ENCODE results near the gene MAPRE2. TPM values are rescaled to one million over a fixed set of nuclear protein-coding genes. Genes with fewer than 3 reads are reported as not detected.

MAPRE2 gene
- total and polyA plus RNA-seq, 2 of the 13 experiments (the other 11 are each of a cell fraction or from before 2014, with no cell fraction given) = 34.5 to 67.9 TPM

- no peak for TF ChIP-seq ZNF616 (CRISPR knock-in tag; IDR thresholded peaks at IDR 0.05; ENCODE audit: low read depth)
- no peak for TF ChIP-seq XRCC5 (optimal IDR thresholded peaks at IDR 0.05; ENCODE audit: low read length)
- no peak for TF ChIP-seq ZNF674 (CRISPR knock-in tag; IDR thresholded peaks at IDR 0.05; ENCODE audit: low read depth)
- TF ChIP-seq ZNF264 (CRISPR knock-in tag; IDR thresholded peaks at IDR 0.05) = no peak
- TF ChIP-seq, protein P1, sequence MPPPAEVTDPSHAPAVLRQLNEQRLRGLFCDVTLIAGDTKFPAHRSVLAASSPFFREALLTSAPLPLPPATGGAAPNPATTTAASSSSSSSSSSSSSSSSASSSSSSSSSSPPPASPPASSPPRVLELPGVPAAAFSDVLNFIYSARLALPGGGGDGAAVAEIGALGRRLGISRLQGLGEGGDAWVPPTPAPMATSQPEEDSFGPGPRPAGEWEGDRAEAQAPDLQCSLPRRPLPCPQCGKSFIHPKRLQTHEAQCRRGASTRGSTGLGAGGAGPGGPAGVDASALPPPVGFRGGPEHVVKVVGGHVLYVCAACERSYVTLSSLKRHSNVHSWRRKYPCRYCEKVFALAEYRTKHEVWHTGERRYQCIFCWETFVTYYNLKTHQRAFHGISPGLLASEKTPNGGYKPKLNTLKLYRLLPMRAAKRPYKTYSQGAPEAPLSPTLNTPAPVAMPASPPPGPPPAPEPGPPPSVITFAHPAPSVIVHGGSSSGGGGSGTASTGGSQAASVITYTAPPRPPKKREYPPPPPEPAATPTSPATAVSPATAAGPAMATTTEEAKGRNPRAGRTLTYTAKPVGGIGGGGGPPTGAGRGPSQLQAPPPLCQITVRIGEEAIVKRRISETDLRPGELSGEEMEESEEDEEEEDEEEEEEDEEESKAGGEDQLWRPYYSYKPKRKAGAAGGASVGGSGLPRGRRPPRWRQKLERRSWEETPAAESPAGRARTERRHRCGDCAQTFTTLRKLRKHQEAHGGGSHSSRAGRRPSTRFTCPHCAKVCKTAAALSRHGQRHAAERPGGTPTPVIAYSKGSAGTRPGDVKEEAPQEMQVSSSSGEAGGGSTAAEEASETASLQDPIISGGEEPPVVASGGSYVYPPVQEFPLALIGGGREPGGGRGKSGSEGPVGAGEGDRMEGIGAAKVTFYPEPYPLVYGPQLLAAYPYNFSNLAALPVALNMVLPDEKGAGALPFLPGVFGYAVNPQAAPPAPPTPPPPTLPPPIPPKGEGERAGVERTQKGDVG (CRISPR knock-in tag; IDR thresholded peaks at IDR 0.05; ENCODE audit: borderline replicate concordance) = no peak
- TF ChIP-seq RCOR2 (CRISPR knock-in tag; IDR thresholded peaks at IDR 0.05) = no peak
- TF ChIP-seq ZNF530 (CRISPR knock-in tag; IDR thresholded peaks at IDR 0.05; ENCODE audit: low read depth) = no peak
- no peak; the same call in 1 of the 2 replicates for TF ChIP-seq ZNF431 (CRISPR knock-in tag; IDR thresholded peaks at IDR 0.05; ENCODE audit: borderline replicate concordance, low read depth)
- TF ChIP-seq DMAP1 (CRISPR knock-in tag; IDR thresholded peaks at IDR 0.05) = no peak
- no peak for TF ChIP-seq MTERF4 (CRISPR knock-in tag; IDR thresholded peaks at IDR 0.05)
- no peak for TF ChIP-seq ZNF672 (CRISPR knock-in tag; IDR thresholded peaks at IDR 0.05)
- TF ChIP-seq, protein P2, sequence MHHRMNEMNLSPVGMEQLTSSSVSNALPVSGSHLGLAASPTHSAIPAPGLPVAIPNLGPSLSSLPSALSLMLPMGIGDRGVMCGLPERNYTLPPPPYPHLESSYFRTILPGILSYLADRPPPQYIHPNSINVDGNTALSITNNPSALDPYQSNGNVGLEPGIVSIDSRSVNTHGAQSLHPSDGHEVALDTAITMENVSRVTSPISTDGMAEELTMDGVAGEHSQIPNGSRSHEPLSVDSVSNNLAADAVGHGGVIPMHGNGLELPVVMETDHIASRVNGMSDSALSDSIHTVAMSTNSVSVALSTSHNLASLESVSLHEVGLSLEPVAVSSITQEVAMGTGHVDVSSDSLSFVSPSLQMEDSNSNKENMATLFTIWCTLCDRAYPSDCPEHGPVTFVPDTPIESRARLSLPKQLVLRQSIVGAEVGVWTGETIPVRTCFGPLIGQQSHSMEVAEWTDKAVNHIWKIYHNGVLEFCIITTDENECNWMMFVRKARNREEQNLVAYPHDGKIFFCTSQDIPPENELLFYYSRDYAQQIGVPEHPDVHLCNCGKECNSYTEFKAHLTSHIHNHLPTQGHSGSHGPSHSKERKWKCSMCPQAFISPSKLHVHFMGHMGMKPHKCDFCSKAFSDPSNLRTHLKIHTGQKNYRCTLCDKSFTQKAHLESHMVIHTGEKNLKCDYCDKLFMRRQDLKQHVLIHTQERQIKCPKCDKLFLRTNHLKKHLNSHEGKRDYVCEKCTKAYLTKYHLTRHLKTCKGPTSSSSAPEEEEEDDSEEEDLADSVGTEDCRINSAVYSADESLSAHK (CRISPR knock-in tag; IDR thresholded peaks at IDR 0.05; ENCODE audit: borderline replicate concordance) = no peak
- TF ChIP-seq ZFY (CRISPR knock-in tag; IDR thresholded peaks at IDR 0.05) = no peak
- TF ChIP-seq TBX2 (CRISPR knock-in tag; IDR thresholded peaks at IDR 0.05; ENCODE audit: borderline replicate concordance) = peak; percentile 27; the same call in 1 of the 2 replicates
- TF ChIP-seq, protein P3, sequence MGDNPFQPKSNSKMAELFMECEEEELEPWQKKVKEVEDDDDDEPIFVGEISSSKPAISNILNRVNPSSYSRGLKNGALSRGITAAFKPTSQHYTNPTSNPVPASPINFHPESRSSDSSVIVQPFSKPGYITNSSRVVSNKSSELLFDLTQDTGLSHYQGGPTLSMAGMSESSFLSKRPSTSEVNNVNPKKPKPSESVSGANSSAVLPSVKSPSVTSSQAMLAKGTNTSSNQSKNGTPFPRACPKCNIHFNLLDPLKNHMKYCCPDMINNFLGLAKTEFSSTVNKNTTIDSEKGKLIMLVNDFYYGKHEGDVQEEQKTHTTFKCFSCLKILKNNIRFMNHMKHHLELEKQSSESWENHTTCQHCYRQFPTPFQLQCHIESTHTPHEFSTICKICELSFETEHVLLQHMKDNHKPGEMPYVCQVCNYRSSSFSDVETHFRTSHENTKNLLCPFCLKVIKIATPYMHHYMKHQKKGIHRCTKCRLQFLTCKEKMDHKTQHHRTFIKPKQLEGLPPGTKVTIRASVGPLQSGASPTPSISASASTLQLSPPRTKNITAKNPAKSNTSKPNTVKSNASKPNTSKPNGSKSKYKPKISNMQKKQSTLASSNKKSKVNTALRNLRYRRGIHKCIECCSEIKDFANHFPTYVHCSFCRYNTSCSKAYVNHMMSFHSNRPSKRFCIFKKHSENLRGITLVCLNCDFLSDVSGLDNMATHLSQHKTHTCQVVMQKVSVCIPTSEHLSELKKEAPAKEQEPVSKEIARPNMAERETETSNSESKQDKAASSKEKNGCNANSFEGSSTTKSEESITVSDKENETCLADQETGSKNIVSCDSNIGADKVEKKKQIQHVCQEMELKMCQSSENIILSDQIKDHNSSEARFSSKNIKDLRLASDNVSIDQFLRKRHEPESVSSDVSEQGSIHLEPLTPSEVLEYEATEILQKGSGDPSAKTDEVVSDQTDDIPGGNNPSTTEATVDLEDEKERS (CRISPR knock-in tag; IDR thresholded peaks at IDR 0.05) = no peak
- no peak for TF ChIP-seq MTF1 (CRISPR knock-in tag; IDR thresholded peaks at IDR 0.05)
- TF ChIP-seq ZNF746 (CRISPR knock-in tag; IDR thresholded peaks at IDR 0.05) = no peak
- TF ChIP-seq ZNF781 (CRISPR knock-in tag; IDR thresholded peaks at IDR 0.05; ENCODE audit: borderline replicate concordance, not compliant biosample characterization) = no peak
- no peak for TF ChIP-seq ETV6 (CRISPR knock-in tag; conservative IDR thresholded peaks at IDR 0.05)
- no peak for TF ChIP-seq REXO4 (CRISPR knock-in tag; IDR thresholded peaks at IDR 0.05; ENCODE audit: borderline replicate concordance)
- TF ChIP-seq BRD4 (CRISPR knock-in tag; IDR thresholded peaks at IDR 0.05) = no peak
These were observed 130.2 kb downstream of the MAPRE2 start (continued) for GRCh38 chr18:35171315-35171987.

Measured in HepG2 (cell line).